ENCODE measurements around the gene RAB33B. TPM values are rescaled to one million over a fixed set of nuclear protein-coding genes. Genes with fewer than 3 reads are reported as not detected.
"Not testable (repeated sequence)": the region's sequence is repeated elsewhere in the genome, so short reads cannot be mapped to it uniquely, and the experiment has no call there.

Gene RAB33B
- total and polyA plus RNA-seq, 9 of the 15 experiments (the other 6 are each of a cell fraction or from before 2014, with no cell fraction given) = 1.7 to 3.7 (median 3.0) TPM

- TF ChIP-seq RB1 (IDR thresholded peaks at IDR 0.05; ENCODE audit: low read depth) (peak; percentile 41; the same call in 1 of the 2 replicates), CTCF (IDR thresholded peaks at IDR 0.05 in 2 of 3, conservative IDR thresholded peaks at IDR 0.05 in 1 of 3; ENCODE audit: insufficient read depth in 2 of 3, low read depth in 1 of 3, low read length in 3 of 3) (peak in 1 of 3 experiments; percentile 22; a peak in 2 of 6 replicates)
Observed at GRCh38 chr4:139443661-139444060, 10.3 kb upstream of the RAB33B start (continued).

- H3K4me1 ChIP-seq (replicated peaks in 1 of 2; ENCODE audit: control insufficient read depth in 2 of 2, insufficient read depth in 2 of 2, low read length in 2 of 2); in situ Hi-C loops (cut with MboI); FAIRE-seq; H3K27me3 ChIP-seq (ENCODE audit: control insufficient read depth in 2 of 2, insufficient read depth in 2 of 2, low read length in 2 of 2); H3K9ac ChIP-seq (ENCODE audit: insufficient read depth in 1 of 2, low read depth in 2 of 2, low read length in 2 of 2); intact Hi-C loops (cut with micrococcal nuclease); H3K9me3 ChIP-seq (replicated peaks; ENCODE audit: control insufficient read depth, insufficient read depth, low read depth, low read length); DNase-seq (ENCODE audit: extremely low read depth in 1 of 4, low spot score in 3 of 4); CTCF ChIA-PET (ENCODE audit: low intra/inter-chr PET ratio); H3K36me3 ChIP-seq (ENCODE audit: control insufficient read depth, insufficient read depth, low read length); H3K9me1 ChIP-seq (ENCODE audit: control insufficient read depth, insufficient read depth, low read length); BruUV-seq (replicated peaks); H3K4me2 ChIP-seq (ENCODE audit: insufficient read depth, low read length); H4K20me1 ChIP-seq (replicated peaks; ENCODE audit: control insufficient read depth, insufficient read depth, low read length); H3K4me3 ChIP-seq; H2AFZ ChIP-seq (ENCODE audit: low read depth, low read length); H3K79me2 ChIP-seq (ENCODE audit: control insufficient read depth, insufficient read depth, low read length); ATAC-seq; H3K27ac ChIP-seq (ENCODE audit: extremely low read depth, low read depth, low read length): not testable (repeated sequence)
- 49% methylated on average over 3 of the region's 3 CpGs for WGBS (ENCODE audit: insufficient coverage, low coverage, missing lambda C conversion rate)
- POLR2A ChIA-PET = interaction anchor here (1.1 to 2.6 kb wide), 2 partner anchors 8 to 178 kb away, joined by 3 to 10 read pairs; partner anchors contain the start of gene RAB33B
Observed at GRCh38 chr4:139444881-139445280, 9.0 kb upstream of the RAB33B start.

All from K562 (cell line).